WTC11 (cell line): ENCODE measurements around the gene KRTAP20-3. TPM values are rescaled to one million over a fixed set of nuclear protein-coding genes. Genes with fewer than 3 reads are reported as not detected.

Experiments
- ATAC-seq: fragments of 200-7000 bp; cut with Tn5 transposase; 2 replicates; pipeline ENCODE4 v1.10.0; 2021; ENCODE audit warnings: mild to moderate bottlenecking, moderate library complexity
- CTCF ChIA-PET: fragments of 300-600 bp; sonication (Branson Sonifier 250); formaldehyde crosslinking; loops from one replicate; lab custom pipeline; 2021; ENCODE audit warnings: antibody characterized with exemption; lab: Charles Lee
- POLR2A ChIA-PET: fragments of 350-600 bp; sonication (Branson Sonifier 250); formaldehyde crosslinking; loops from one replicate; lab custom pipeline; 2021; ENCODE audit warnings: antibody characterized with exemption; lab: Charles Lee
- DNase-seq: peaks from one replicate; pipeline ENCODE4 v3.0.0; 2021; ENCODE audit warnings: low spot score
- H3K27ac Mint-ChIP-seq: 2 replicates; pipeline ENCODE4 v1.8.0; 2021; ENCODE audit warnings: mixed read lengths
- H3K27me3 Mint-ChIP-seq: 2 replicates; pipeline ENCODE4 v1.8.0; 2021; ENCODE audit warnings: low read depth, mild to moderate bottlenecking, moderate library complexity, mixed read lengths
- H3K36me3 Mint-ChIP-seq: 2 replicates; pipeline ENCODE4 v1.8.0; 2021; ENCODE audit warnings: mixed read lengths
- H3K4me1 Mint-ChIP-seq: 2 replicates; pipeline ENCODE4 v1.8.0; 2022; ENCODE audit warnings: mixed read lengths
- H3K4me3 Mint-ChIP-seq: 2 replicates; pipeline ENCODE4 v1.8.0; 2021; ENCODE audit warnings: mild to moderate bottlenecking, moderate library complexity, mixed read lengths
- H3K9me3 Mint-ChIP-seq: 2 replicates; pipeline ENCODE4 v1.8.0; 2021; ENCODE audit warnings: mixed read lengths
- ATF3 ChIP-seq: sonication (generic); formaldehyde crosslinking; conservative IDR thresholded peaks from 2 replicates; pipeline ENCODE4 v1.8.1; 2022; ENCODE audit warnings: mild to moderate bottlenecking, missing genetic modification reagents
- CTCF ChIP-seq: fragments of 200-600 bp; IDR thresholded peaks from 2 replicates; pipeline ENCODE4 v1.8.0; 2022; ENCODE audit warnings: antibody characterized with exemption
- EMX1 ChIP-seq: fragments of 250-450 bp; sonication (Bioruptor Pico); IDR thresholded peaks from 2 replicates; pipeline ENCODE4 v1.8.0; 2021; ENCODE audit warnings: mild to moderate bottlenecking
- ERG ChIP-seq: fragments of 250-450 bp; sonication (Bioruptor Pico); IDR thresholded peaks from 2 replicates; pipeline ENCODE4 v1.8.0; 2021; ENCODE audit warnings: mild to moderate bottlenecking
- FOXP4 ChIP-seq: sonication (generic); formaldehyde crosslinking; IDR thresholded peaks from 2 replicates; pipeline ENCODE4 v1.8.0; 2022; ENCODE audit warnings: mild to moderate bottlenecking, missing genetic modification reagents
- IRF1 ChIP-seq: sonication (generic); formaldehyde crosslinking; IDR thresholded peaks from 2 replicates; pipeline ENCODE4 v1.8.0; 2023; ENCODE audit warnings: missing genetic modification reagents
- KAT7 ChIP-seq: sonication (generic); formaldehyde crosslinking; IDR thresholded peaks from 2 replicates; pipeline ENCODE4 v1.8.1; 2023; ENCODE audit warnings: missing genetic modification reagents, mild to moderate bottlenecking, borderline replicate concordance
- RORB ChIP-seq: fragments of 250-450 bp; sonication (Bioruptor Pico); IDR thresholded peaks from 2 replicates; pipeline ENCODE4 v1.9.0; 2021; ENCODE audit warnings: mild to moderate bottlenecking
- SMAD4 ChIP-seq: sonication (generic); formaldehyde crosslinking; IDR thresholded peaks from 2 replicates; pipeline ENCODE4 v1.8.0; 2022; ENCODE audit warnings: mild to moderate bottlenecking, missing genetic modification reagents
- ZMAT4 ChIP-seq: fragments of 250-450 bp; sonication (Bioruptor Pico); IDR thresholded peaks from 2 replicates; pipeline ENCODE4 v1.9.0; 2021; ENCODE audit warnings: mild to moderate bottlenecking
- ZNF219 ChIP-seq: sonication (generic); formaldehyde crosslinking; IDR thresholded peaks from 2 replicates; pipeline ENCODE4 v1.8.0; 2023; ENCODE audit warnings: missing genetic modification reagents, mild to moderate bottlenecking, borderline replicate concordance
- ZNF317 ChIP-seq: sonication (generic); formaldehyde crosslinking; IDR thresholded peaks from 2 replicates; pipeline ENCODE4 v1.8.1; 2023; ENCODE audit warnings: low read depth, mild to moderate bottlenecking, moderate library complexity, missing genetic modification reagents, borderline replicate concordance
- ZNF423 ChIP-seq: fragments of 250-450 bp; sonication (Bioruptor Pico); IDR thresholded peaks from 2 replicates; pipeline ENCODE4 v2.1.2; 2022; ENCODE audit warnings: mild to moderate bottlenecking, moderate library complexity
- total RNA-seq: library from RNA; stranded (reverse); gene quantifications from 3 replicates; pipeline ENCODE4 v1.2.3, GENCODE V29; 2021

The KRTAP20-3 gene
- total RNA-seq, 1 experiment from 2014 or later: not detected

GRCh38 chr21:30616125-30616524 is 26.5 kb upstream of the KRTAP20-3 start, which contains the start of gene KRTAP20-1:
TSS of gene KRTAP20-1 (plus strand) at chr21:30616425. CDS start at chr21:30616455, 30 bp downstream.
- Mint-ChIP-seq H3K9me3 (peaks cover 13% of the 10 kb centered on the region), H3K27ac (no peak within 1 kb of the TSS), H3K36me3 (no peaks in the 10 kb centered on the region), H3K27me3 (no peaks in the 10 kb centered on the region), H3K4me3 (no peak within 1 kb of the TSS), H3K4me1 (no peaks in the 10 kb centered on the region)
- ChIA-PET POLR2A (no interaction called here), CTCF (no interaction called here)
- no peak for ATAC-seq
- no peak for TF ChIP-seq ZNF423 (CRISPR knock-in tag)
- DNase-seq: no peak

- H3K27ac Mint-ChIP-seq: no peak overlapping the region
- H3K27me3 Mint-ChIP-seq: no peaks in the 10 kb centered on the region
- H3K4me1 Mint-ChIP-seq: 0 out of 2 replicates have a peak, but pooled peaks cover under 1% of the 10 kb centered on the region
- H3K9me3 Mint-ChIP-seq: peaks cover 10% of the 10 kb centered on the region
- DNase-seq: no peak
- no peak overlapping the region for H3K4me3 Mint-ChIP-seq
- no peak for TF ChIP-seq FOXP4 (CRISPR knock-in tag)
- TF ChIP-seq IRF1: no peak
- TF ChIP-seq ZNF317 (CRISPR knock-in tag): no peak
- no peak for TF ChIP-seq ATF3 (CRISPR knock-in tag)
- no peak for TF ChIP-seq RORB (CRISPR knock-in tag)
- no peak for TF ChIP-seq ERG (CRISPR knock-in tag)
- no peak for TF ChIP-seq ZNF219 (CRISPR knock-in tag)
- no peak for TF ChIP-seq SMAD4 (CRISPR knock-in tag)
- TF ChIP-seq ZMAT4 (CRISPR knock-in tag): no peak
- TF ChIP-seq, all 79 proteins: peak for 0
- ChIA-PET POLR2A (no interaction called here), CTCF (no interaction called here)
- peaks cover 9% of the 10 kb centered on the region for H3K36me3 Mint-ChIP-seq
- ATAC-seq: no peak
These were observed 22.6 kb upstream of the KRTAP20-3 start for GRCh38 chr21:30620080-30620479.

GRCh38 chr21:30620522-30620921 is 22.1 kb upstream of the KRTAP20-3 start, which contains the start of gene KRTAP20-4:
TSS of gene KRTAP20-4 (plus strand) at chr21:30620627.
- Mint-ChIP-seq H3K9me3 (peaks cover 14% of the 10 kb centered on the region), H3K36me3 (peaks cover 13% of the 10 kb centered on the region), H3K4me1 (0 out of 2 replicates have a peak, but pooled peaks cover 5% of the 10 kb centered on the region), H3K4me3 (no peak within 1 kb of the TSS), H3K27me3 (no peaks in the 10 kb centered on the region), H3K27ac (no peak within 1 kb of the TSS)
- ATAC-seq (no peak), DNase-seq (no peak)
- CTCF ChIA-PET: no interaction called here
- POLR2A ChIA-PET: no interaction called here
- TF ChIP-seq EMX1 (CRISPR knock-in tag) (no peak), IRF1 (no peak), CTCF (no peak), KAT7 (CRISPR knock-in tag) (no peak)
